ENCODE data around the gene FGGY.

FGGY gene

DNA sequence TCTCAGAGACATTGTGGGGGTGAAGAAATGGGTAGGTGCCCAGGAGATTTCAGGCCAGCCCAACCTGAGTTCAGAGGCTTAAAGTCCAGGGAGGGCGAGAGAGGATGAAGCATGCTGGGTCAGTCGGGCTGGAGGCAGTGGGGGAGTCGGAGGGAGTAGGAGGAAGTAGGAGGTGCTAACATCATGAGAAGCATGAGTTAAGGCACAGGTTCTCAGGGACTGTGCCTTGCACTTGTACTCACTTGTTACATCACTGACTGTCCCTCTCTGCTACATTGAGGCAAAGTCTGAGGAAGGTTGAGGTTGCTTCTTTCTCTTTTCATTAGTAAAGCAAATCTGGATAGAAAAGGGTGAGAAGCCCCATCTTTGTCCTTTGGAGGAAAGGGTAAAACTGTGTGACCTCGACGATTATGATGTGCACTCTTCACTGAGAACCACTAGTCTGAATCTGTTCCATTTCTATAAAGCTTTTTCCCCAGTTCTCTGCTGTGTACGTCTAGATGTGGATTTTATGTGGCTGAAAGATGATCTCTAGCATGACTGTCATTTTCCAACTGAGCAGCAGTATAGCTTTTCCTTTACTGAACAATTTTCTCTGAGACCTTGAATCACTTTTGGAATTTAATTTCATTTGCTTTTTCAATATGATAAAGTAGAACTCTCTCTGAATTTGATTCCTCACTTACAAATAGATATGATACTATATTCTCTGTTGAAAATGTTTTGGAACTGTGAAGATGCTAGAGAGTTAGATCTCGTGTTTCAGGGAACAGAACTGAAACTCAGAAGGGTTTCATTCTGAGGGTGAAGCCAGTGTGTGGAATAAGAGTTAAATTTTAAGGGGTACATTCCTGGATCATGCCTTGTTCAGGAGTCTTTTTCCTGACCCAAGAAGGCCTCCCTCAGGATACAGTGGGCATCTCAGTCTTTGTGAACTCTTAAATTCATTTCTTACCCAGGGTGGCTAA lies 94.6 kb downstream of the FGGY start:
- DNase-seq, result no peak

GRCh38 chr1:59393211-59394180 lies 96.6 kb downstream of the FGGY start:
- peak; percentile 71 for DNase-seq

GRCh38 chr1:59394706-59395425 lies 98.0 kb downstream of the FGGY start:
- no peak for DNase-seq

- DNase-seq, result no peak
Observed at GRCh38 chr1:59396387-59396786, 99.5 kb downstream of the FGGY start.

GRCh38 chr1:59397139-59397858 lies 100.4 kb downstream of the FGGY start:
- DNase-seq, result no peak

GRCh38 chr1:59399642-59400041 lies 102.7 kb downstream of the FGGY start:
- DNase-seq, result no peak

- no peak for DNase-seq
Observed at GRCh38 chr1:59401581-59401980, 104.7 kb downstream of the FGGY start.

DNA sequence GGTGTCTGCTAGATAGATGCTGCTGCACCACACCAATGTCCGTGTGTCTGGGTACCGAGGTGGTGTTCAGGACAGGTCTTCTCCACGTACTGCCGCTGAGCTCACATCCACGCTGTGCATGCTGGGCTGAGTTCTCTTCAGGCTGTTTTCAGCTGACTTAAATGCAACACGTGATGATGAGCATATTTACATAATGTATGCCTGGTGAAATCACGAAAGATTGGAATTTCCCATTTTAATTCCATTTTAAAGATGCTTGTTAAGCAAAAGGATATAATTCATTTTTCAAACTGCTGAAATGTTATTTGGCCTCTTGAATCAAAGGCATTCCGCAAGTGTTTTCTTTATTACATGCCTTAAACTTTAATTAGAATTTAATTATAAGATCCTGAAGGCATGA lies 107.9 kb downstream of the FGGY start:
- DNase-seq, result no peak

- no peak for DNase-seq
Observed at GRCh38 chr1:59406437-59407164, 109.7 kb downstream of the FGGY start.

DNA sequence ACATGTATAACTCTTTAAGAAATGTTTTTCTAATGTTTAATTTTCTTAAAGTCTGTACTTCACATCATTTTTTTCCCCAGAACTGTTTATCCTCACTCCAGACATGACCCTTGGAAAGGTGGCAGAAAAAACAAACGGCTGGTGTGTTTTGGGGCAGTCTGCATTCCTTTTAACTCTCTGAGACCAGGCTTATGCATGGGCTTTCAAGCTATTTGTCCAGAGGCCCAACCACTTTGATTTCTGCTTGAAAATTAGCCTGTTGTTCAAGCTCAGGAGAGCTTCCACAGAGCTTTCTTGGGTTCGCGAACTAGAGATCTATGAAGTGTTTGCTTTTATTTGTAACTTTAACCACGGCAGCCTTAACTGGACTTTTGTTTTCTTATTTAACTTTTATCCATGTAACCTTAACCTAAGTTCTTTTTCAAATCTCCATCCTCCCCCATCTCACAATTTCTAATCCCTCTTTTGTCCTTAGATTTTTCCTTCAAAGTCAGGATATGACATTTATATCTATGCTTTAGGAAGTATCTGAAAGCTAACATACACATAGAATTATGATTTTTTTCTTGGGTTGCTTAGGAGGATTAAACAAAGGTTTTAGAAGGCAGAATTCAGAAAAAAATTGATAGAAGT lies 111.8 kb downstream of the FGGY start:
- no peak for DNase-seq

- DNase-seq, result no peak
Observed at GRCh38 chr1:59409549-59409948, 112.7 kb downstream of the FGGY start.

DNA sequence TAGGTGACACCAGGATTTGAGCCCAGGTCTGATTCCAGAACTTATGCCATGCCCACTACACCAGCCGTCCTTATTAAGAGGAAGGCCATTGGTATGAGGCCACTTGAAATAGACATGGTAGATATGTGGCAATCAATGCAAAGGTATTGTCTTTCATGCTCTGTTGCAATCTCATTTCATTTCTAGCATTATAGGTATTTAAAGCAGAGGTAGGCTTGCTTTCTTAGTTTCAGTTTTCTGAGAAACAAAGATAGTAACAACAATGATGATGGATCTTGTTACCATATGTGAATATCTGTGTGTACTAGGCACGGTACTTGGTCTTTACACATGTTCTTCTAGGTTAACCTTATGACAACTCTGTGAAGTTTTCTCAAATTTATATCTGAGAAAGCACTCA lies 113.1 kb downstream of the FGGY start:
- no peak for DNase-seq

DNA sequence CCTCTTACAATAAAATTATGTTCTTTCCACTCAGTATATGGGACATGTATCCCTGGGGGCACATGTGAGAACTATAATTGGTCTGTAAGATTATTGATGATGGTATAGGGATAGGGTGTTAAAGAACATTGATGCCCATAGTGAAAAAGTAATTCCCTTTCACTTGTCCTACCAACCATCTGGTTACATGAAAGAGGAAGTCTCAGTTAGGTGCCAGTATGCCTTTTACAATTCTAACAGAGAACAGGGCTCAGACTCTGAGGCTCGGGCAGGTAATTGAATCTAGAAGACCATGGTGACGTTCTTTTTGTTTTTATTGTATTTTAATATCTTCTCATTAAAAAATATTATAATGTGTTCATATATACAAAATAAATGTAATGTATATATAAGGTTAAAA lies 113.6 kb downstream of the FGGY start:
- no peak for DNase-seq

GRCh38 chr1:59411147-59411546 lies 114.3 kb downstream of the FGGY start:
- DNase-seq, result no peak

DNA sequence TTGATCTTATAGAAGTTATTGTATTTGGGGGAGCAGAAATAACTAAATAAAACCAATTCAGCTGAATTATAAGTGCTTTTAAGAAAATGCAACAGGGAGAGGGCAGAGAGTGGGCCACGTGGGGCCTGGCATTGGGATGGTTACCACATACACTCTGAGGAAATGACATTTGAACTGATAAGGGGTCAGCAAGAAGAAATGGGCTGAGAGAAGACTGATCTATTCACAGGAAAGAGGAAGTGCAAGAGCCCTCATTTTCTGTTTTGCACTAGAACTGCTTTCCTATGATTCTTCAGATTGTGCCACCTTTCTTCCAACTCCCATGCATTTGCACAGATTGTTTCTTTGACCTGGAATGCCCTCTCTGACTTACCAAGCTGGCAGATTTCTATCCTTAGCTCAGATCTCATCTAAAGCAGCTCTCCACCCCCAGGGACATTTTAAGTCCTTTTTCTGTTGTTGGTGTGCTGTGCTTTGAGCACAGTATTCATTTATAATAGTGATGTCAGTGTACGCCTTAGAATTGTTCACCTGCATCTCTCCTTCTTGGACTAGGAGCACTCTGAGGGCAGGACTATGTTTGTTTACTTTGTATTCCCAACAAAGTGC lies 115.9 kb downstream of the FGGY start:
- DNase-seq, result no peak

DNA sequence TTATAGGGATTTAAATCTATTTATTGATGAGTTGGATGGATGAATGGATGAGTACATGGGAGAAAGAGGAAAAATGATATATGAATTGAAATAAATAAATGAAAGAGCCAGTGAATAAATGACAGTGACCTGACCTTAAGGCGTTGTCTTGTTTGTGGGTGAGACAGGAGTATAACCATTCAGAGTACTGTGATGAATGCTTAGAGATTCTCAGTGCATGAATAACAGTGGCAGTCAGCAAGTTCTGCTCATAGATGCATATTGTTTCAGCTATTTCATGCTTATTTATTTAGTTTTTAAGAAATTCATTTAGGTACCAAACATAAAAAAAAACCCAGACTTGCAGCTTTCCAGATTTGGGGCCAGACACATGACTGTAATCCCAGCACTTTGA lies 116.4 kb downstream of the FGGY start:
- DNase-seq, result no peak

DNA sequence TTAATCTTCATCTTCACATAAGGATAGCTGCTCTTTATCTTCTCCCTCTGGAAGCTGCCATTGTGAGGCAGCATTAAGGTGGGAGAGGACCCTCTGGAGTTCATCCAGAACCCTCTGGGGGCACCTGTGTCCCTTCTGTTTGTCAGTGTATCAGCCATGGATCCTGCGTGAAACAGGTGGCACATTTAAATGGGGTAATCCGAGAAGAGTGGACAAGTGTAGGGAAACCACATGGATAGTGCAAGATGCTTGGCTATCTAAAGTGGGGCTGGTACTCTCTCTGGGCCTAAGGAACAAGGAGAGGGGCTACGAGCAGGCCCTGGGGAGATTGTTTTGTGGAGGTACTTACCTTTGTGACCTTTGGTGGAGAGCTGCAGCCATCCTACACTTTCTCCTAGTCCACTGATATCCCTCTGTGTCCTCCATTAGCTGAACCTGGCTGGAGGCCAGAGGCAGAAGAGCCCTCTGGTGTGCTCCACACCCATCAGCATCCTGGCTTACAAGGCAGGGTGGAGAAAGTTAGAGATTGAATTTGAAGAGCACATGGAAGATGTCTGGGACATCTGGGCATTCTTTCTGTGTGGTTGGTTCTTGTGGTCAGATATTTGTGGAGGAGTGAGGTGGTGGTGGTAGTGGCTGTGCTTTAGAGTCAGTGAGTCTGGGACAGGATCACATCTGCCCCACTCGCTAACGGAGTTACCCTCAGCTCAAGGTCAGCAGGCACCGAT lies 117.7 kb downstream of the FGGY start:
- no peak for DNase-seq

- DNase-seq, result no peak
Observed at GRCh38 chr1:59415286-59415850, 118.5 kb downstream of the FGGY start.

GRCh38 chr1:59415881-59416280 lies 119.0 kb downstream of the FGGY start:
- DNase-seq, result no peak
